Natural killer cell (primary cell): ENCODE data around the gene SORCS1. TPM values are rescaled to one million over a fixed set of nuclear protein-coding genes. Genes with fewer than 3 reads are reported as not detected.

Source experiments
- ATAC-seq, 3 donors: fragments of 150-1000 bp in 2 of 3; fragments of 200-7000 bp in 1 of 3; cut with Tn5 transposase; 1 replicate in 1 of 3; 2 replicates in 2 of 3; pipeline ENCODE4 v1.10.0; 2021; ENCODE audit warnings: mild to moderate bottlenecking in 2 of 3, moderate library complexity in 2 of 3
- DNase-seq, 2 donors: peaks; one replicate each; pipeline versions ENCODE4 v3.0.0 to v3.0.0-alpha.2; 2013 to 2021; ENCODE audit warnings: mixed read lengths in 1 of 2
- H3K27ac ChIP-seq: one replicate; pipeline ENCODE4 v1.5.1; 2013; ENCODE audit warnings: mild to moderate bottlenecking, low read length
- H3K27me3 ChIP-seq: one replicate; pipeline ENCODE4 v1.6.1; 2013; ENCODE audit warnings: low read length; ENCODE audit not compliant: control insufficient read depth, insufficient read depth
- H3K36me3 ChIP-seq: one replicate; pipeline ENCODE4 v1.6.1; 2013; ENCODE audit warnings: low read length; ENCODE audit not compliant: control insufficient read depth, insufficient read depth
- H3K4me1 ChIP-seq: one replicate; pipeline ENCODE4 v1.6.1; 2013; ENCODE audit warnings: low read length; ENCODE audit not compliant: control insufficient read depth, insufficient read depth
- H3K4me3 ChIP-seq: one replicate; pipeline ENCODE4 v1.5.1; 2013; ENCODE audit warnings: low read length
- H3K9me3 ChIP-seq: one replicate; pipeline ENCODE4 v1.6.1; 2013; ENCODE audit warnings: low read length; ENCODE audit not compliant: control insufficient read depth, insufficient read depth
- H3K27ac Mint-ChIP-seq, 2 donors: one replicate each; pipeline ENCODE4 v1.8.0; 2022; ENCODE audit warnings: mild to moderate bottlenecking in 2 of 2, mixed read lengths in 2 of 2, moderate library complexity in 1 of 2
- H3K27me3 Mint-ChIP-seq, 2 donors: one replicate each; pipeline ENCODE4 v1.8.0; 2022; ENCODE audit warnings: low read depth in 2 of 2, mixed read lengths in 2 of 2
- H3K36me3 Mint-ChIP-seq: one replicate; pipeline ENCODE4 v1.8.0; 2022; ENCODE audit warnings: mixed read lengths
- H3K4me1 Mint-ChIP-seq, 2 donors: one replicate each; pipeline ENCODE4 v1.8.0; 2022; ENCODE audit warnings: mixed read lengths in 2 of 2
- H3K4me3 Mint-ChIP-seq: one replicate; pipeline ENCODE4 v1.8.0; 2022; ENCODE audit warnings: mild to moderate bottlenecking, moderate library complexity, mixed read lengths
- H3K9me3 Mint-ChIP-seq, 2 donors: one replicate each; pipeline ENCODE4 v1.8.0; 2022; ENCODE audit warnings: mixed read lengths in 2 of 2
- CTCF ChIP-seq: fragments of 200-600 bp; IDR thresholded peaks from one replicate; pipeline ENCODE4 v1.8.0; 2022; ENCODE audit warnings: antibody characterized with exemption
- WGBS: methylation state at CpG from one replicate; pipeline ENCODE4 v1.1.7; 2013; ENCODE audit warnings: missing lambda C conversion rate; ENCODE audit not compliant: insufficient coverage; 5-methylcytosine and 5-hydroxymethylcytosine counted together
- intact Hi-C: fragments of 100-400 bp; cut with micrococcal nuclease; formaldehyde crosslinking; loops from one replicate; pipeline ENCODE4 v1.14.2; 2022
- total RNA-seq, 4 donors: library from RNA; stranded (reverse); fragments of 120-200 nt in 1 of 4; gene quantifications; one replicate each; pipeline versions ENCODE4 v1.2.3 to v1.2.4, GENCODE V29; 2013 to 2022

SORCS1 gene
- total RNA-seq, 3 donors from 2014 or later (not counting 1 experiment from before 2014, with no cell fraction given): not detected

GRCh38 chr10:107164992-107165391 is 486 bp upstream of the SORCS1 start:
- WGBS: 3% methylated on average over 13 of the region's 14 CpGs
- peaks cover 23% of the 10 kb centered on the region for H3K27me3 ChIP-seq
- DNase-seq: no peak
- H3K36me3 ChIP-seq: no peaks in the 10 kb centered on the region
- H3K9me3 ChIP-seq: no peaks in the 10 kb centered on the region
- Mint-ChIP-seq H3K9me3 (peaks cover 0 to 2% of the 10 kb centered on the region in 2 donors), H3K4me1 (peaks cover 5 to 6% of the 10 kb centered on the region in 2 donors), H3K36me3 (peaks cover 7% of the 10 kb centered on the region), H3K27ac (no peak overlapping the region), H3K27me3 (peaks cover 44 to 86% of the 10 kb centered on the region in 2 donors), H3K4me3 (no peak overlapping the region)
- TF ChIP-seq CTCF: no peak
- no peak overlapping the region for H3K27ac ChIP-seq
- no peak overlapping the region for H3K4me3 ChIP-seq
- intact Hi-C loops: no loop called here
- ATAC-seq: no peak
- H3K4me1 ChIP-seq: no peaks in the 10 kb centered on the region

- intact Hi-C loops: no loop called here
- H3K36me3 Mint-ChIP-seq: peaks cover 7% of the 10 kb centered on the region
- H3K27ac Mint-ChIP-seq: no peak overlapping the region
- Histone ChIP-seq H3K27me3 (peaks cover 22% of the 10 kb centered on the region), H3K27ac (no peak overlapping the region), H3K4me1 (no peaks in the 10 kb centered on the region), H3K9me3 (no peaks in the 10 kb centered on the region), H3K36me3 (no peaks in the 10 kb centered on the region), H3K4me3 (no peak overlapping the region)
- H3K4me3 Mint-ChIP-seq: no peak overlapping the region
- peaks cover 0 to 2% of the 10 kb centered on the region in 2 donors for H3K9me3 Mint-ChIP-seq
- peaks cover 42 to 86% of the 10 kb centered on the region in 2 donors for H3K27me3 Mint-ChIP-seq
- WGBS: 19% methylated on average over 5 of the region's 7 CpGs
- peaks cover 5 to 6% of the 10 kb centered on the region in 2 donors for H3K4me1 Mint-ChIP-seq
- DNase-seq: no peak
- TF ChIP-seq CTCF: no peak
- no peak for ATAC-seq
These were observed 1.2 kb downstream of the SORCS1 start for GRCh38 chr10:107163076-107163855.

- no peak for TF ChIP-seq CTCF
- H3K36me3 ChIP-seq: no peaks in the 10 kb centered on the region
- Mint-ChIP-seq H3K27ac (no peak overlapping the region), H3K36me3 (peaks cover 7% of the 10 kb centered on the region), H3K27me3 (peaks cover 35 to 75% of the 10 kb centered on the region in 2 donors), H3K4me3 (no peak overlapping the region), H3K4me1 (peaks cover 5 to 6% of the 10 kb centered on the region in 2 donors), H3K9me3 (peaks cover 0 to 2% of the 10 kb centered on the region in 2 donors)
- ATAC-seq (no peak), DNase-seq (no peak)
- H3K4me1 ChIP-seq: no peaks in the 10 kb centered on the region
- intact Hi-C loops: no loop called here
- no peak overlapping the region for H3K27ac ChIP-seq
- no peaks in the 10 kb centered on the region for H3K9me3 ChIP-seq
- H3K27me3 ChIP-seq: peaks cover 19% of the 10 kb centered on the region
- no peak overlapping the region for H3K4me3 ChIP-seq
- WGBS: 40% methylated on average over 3 of the region's 3 CpGs
These were observed 3.6 kb downstream of the SORCS1 start for GRCh38 chr10:107160866-107161265.
